HEK293 (cell line): ENCODE measurements around the gene GREB1L.

Experiments used
- CTCF ChIA-PET: fragments of 350-600 bp; formaldehyde crosslinking; extraction: SDS; loops from one replicate; lab custom pipeline; 2021; ENCODE audit warnings: antibody characterized with exemption; lab: Yijun Ruan, JAX
- POLR2A ChIA-PET: fragments of 300-600 bp; formaldehyde crosslinking; extraction: SDS; loops from one replicate; lab custom pipeline; 2020; ENCODE audit warnings: antibody characterized with exemption, inconsistent platforms; lab: Yijun Ruan, JAX
- H3K27ac ChIP-seq: fragments of 200-500 bp; sonication (Bioruptor generic); 2 replicates; pipeline ENCODE4 v1.5.1; 2014; ENCODE audit warnings: low read depth, low read length, control low read depth, inconsistent platforms; ENCODE audit errors: extremely low read depth
- H3K36me3 ChIP-seq, 2 experiments: fragments of 200-500 bp in 1 of 2; sonication (Bioruptor generic) in 1 of 2; 1 replicate in 1 of 2; 2 replicates in 1 of 2; pipeline ENCODE4 v1.5.1; 2014 to 2017; ENCODE audit warnings: inconsistent platforms in 2 of 2, low read length in 2 of 2; ENCODE audit not compliant: control insufficient read depth in 2 of 2, insufficient read depth in 1 of 2
- H3K4me1 ChIP-seq: fragments of 200-500 bp; sonication (Bioruptor generic); 2 replicates; pipeline ENCODE4 v1.5.1; 2014; ENCODE audit warnings: mild to moderate bottlenecking, low read length, inconsistent platforms; ENCODE audit not compliant: control insufficient read depth, insufficient read depth
- H3K4me3 ChIP-seq: 2 replicates; pipeline ENCODE4 v1.5.1; 2011; ENCODE audit warnings: low read depth, mild to moderate bottlenecking, control low read depth, low read length, moderate library complexity
- H3K9me3 ChIP-seq: fragments of 200-500 bp; sonication (Bioruptor generic); 2 replicates; pipeline ENCODE4 v1.5.1; 2014; ENCODE audit warnings: low read depth, low read length, inconsistent platforms; ENCODE audit not compliant: control insufficient read depth, insufficient read depth
- BCL11B ChIP-seq: fragments of 450-650 bp; formaldehyde crosslinking; IDR thresholded peaks from 2 replicates; pipeline ENCODE4 v1.5.1; 2016; ENCODE audit warnings: low read depth, missing biosample characterization, missing genetic modification characterization
- GLI2 ChIP-seq: fragments of 450-650 bp; formaldehyde crosslinking; IDR thresholded peaks from 2 replicates; pipeline ENCODE4; 2017; ENCODE audit warnings: missing biosample characterization, missing genetic modification characterization, low read depth, borderline replicate concordance
- GLI4 ChIP-seq: fragments of 450-650 bp; formaldehyde crosslinking; IDR thresholded peaks from 2 replicates; pipeline ENCODE4 v1.5.1; 2016; ENCODE audit warnings: missing biosample characterization, missing genetic modification characterization
- HOXA7 ChIP-seq: sonication (generic); formaldehyde crosslinking; IDR thresholded peaks from 2 replicates; pipeline ENCODE4 v1.8.1; 2022; ENCODE audit warnings: missing genetic modification reagents, borderline replicate concordance
- KLF10 ChIP-seq: fragments of 450-650 bp; IDR thresholded peaks from 2 replicates; pipeline ENCODE4 v1.5.1; 2018; ENCODE audit warnings: missing biosample characterization, mild to moderate bottlenecking, missing genetic modification characterization
- KLF17 ChIP-seq: fragments of 450-650 bp; formaldehyde crosslinking; IDR thresholded peaks from 2 replicates; pipeline ENCODE4 v1.5.1; 2016; ENCODE audit warnings: missing biosample characterization, missing genetic modification characterization
- OSR2 ChIP-seq: fragments of 450-650 bp; formaldehyde crosslinking; IDR thresholded peaks from 2 replicates; pipeline ENCODE4 v1.5.1; 2016; ENCODE audit warnings: missing biosample characterization, missing genetic modification characterization
- RBAK ChIP-seq: fragments of 450-650 bp; formaldehyde crosslinking; IDR thresholded peaks from 2 replicates; pipeline ENCODE4 v1.5.1; 2016; ENCODE audit warnings: missing biosample characterization, missing genetic modification characterization
- SP3 ChIP-seq: fragments of 450-650 bp; formaldehyde crosslinking; IDR thresholded peaks from 2 replicates; pipeline ENCODE4 v1.5.1; 2016; ENCODE audit warnings: missing biosample characterization, missing genetic modification characterization
- TCF7L2 ChIP-seq: IDR thresholded peaks from 2 replicates; pipeline ENCODE4 v1.6.1; 2011; ENCODE audit warnings: low read depth, mild to moderate bottlenecking, inconsistent platforms, low read length, moderate library complexity, borderline replicate concordance
- ZBTB21 ChIP-seq: fragments of 450-650 bp; formaldehyde crosslinking; IDR thresholded peaks from 2 replicates; pipeline ENCODE4 v1.5.1; 2017; ENCODE audit warnings: missing biosample characterization, missing genetic modification characterization
- ZFP3 ChIP-seq: fragments of 450-650 bp; formaldehyde crosslinking; IDR thresholded peaks from 2 replicates; pipeline ENCODE4 v1.5.1; 2016; ENCODE audit warnings: low read depth, missing biosample characterization, missing genetic modification characterization
- ZNF132 ChIP-seq: fragments of 450-650 bp; formaldehyde crosslinking; IDR thresholded peaks from 2 replicates; pipeline ENCODE4 v1.5.1; 2017; ENCODE audit warnings: missing biosample characterization, missing genetic modification characterization, borderline replicate concordance
- ZNF18 ChIP-seq: fragments of 450-650 bp; formaldehyde crosslinking; IDR thresholded peaks from 2 replicates; pipeline ENCODE4 v1.5.1; 2016; ENCODE audit warnings: missing biosample characterization, missing genetic modification characterization
- ZNF19 ChIP-seq: fragments of 450-650 bp; formaldehyde crosslinking; IDR thresholded peaks from 2 replicates; pipeline ENCODE4; 2016; ENCODE audit warnings: missing biosample characterization, missing genetic modification characterization, low read depth
- ZNF239 ChIP-seq: fragments of 450-650 bp; formaldehyde crosslinking; IDR thresholded peaks from 2 replicates; pipeline ENCODE4 v1.5.1; 2016; ENCODE audit warnings: missing biosample characterization, missing genetic modification characterization
- ZNF280D ChIP-seq: fragments of 450-650 bp; formaldehyde crosslinking; IDR thresholded peaks from 2 replicates; pipeline ENCODE4 v1.5.1; 2016; ENCODE audit warnings: missing biosample characterization, missing genetic modification characterization
- ZNF354C ChIP-seq: fragments of 450-650 bp; formaldehyde crosslinking; IDR thresholded peaks from 2 replicates; pipeline ENCODE4 v1.5.1; 2016; ENCODE audit warnings: missing biosample characterization, missing genetic modification characterization, low read depth, borderline replicate concordance
- ZNF529 ChIP-seq: fragments of 450-650 bp; formaldehyde crosslinking; IDR thresholded peaks from 2 replicates; pipeline ENCODE4 v1.5.1; 2017; ENCODE audit warnings: missing genetic modification characterization, missing biosample characterization; ENCODE audit not compliant: insufficient replicate concordance
- ZNF530 ChIP-seq: fragments of 450-650 bp; formaldehyde crosslinking; IDR thresholded peaks from 2 replicates; pipeline ENCODE4 v1.5.1; 2016; ENCODE audit warnings: low read depth, missing biosample characterization, missing genetic modification characterization
- ZNF558 ChIP-seq: fragments of 450-650 bp; formaldehyde crosslinking; IDR thresholded peaks from 2 replicates; pipeline ENCODE4 v1.5.1; 2016; ENCODE audit warnings: missing biosample characterization, missing genetic modification characterization
- ZNF621 ChIP-seq: fragments of 450-650 bp; formaldehyde crosslinking; IDR thresholded peaks from 2 replicates; pipeline ENCODE4 v1.5.1; 2017; ENCODE audit warnings: missing biosample characterization, missing genetic modification characterization
- ZNF629 ChIP-seq: fragments of 450-650 bp; formaldehyde crosslinking; IDR thresholded peaks from 2 replicates; pipeline ENCODE4 v1.5.1; 2017; ENCODE audit warnings: missing biosample characterization, missing genetic modification characterization
- ZNF639 ChIP-seq: fragments of 450-650 bp; formaldehyde crosslinking; IDR thresholded peaks from 2 replicates; pipeline ENCODE4 v1.5.1; 2016; ENCODE audit warnings: missing biosample characterization, missing genetic modification characterization
- ZNF677 ChIP-seq: fragments of 450-650 bp; IDR thresholded peaks from 2 replicates; pipeline ENCODE4 v1.5.0; 2018; ENCODE audit warnings: missing biosample characterization, mild to moderate bottlenecking, missing genetic modification characterization, moderate library complexity
- ZNF707 ChIP-seq: fragments of 450-650 bp; formaldehyde crosslinking; IDR thresholded peaks from 2 replicates; pipeline ENCODE4 v1.5.1; 2016; ENCODE audit warnings: missing biosample characterization, missing genetic modification characterization
- ZNF776 ChIP-seq: fragments of 450-650 bp; formaldehyde crosslinking; IDR thresholded peaks from 2 replicates; pipeline ENCODE4 v1.5.0; 2017; ENCODE audit warnings: missing biosample characterization, missing genetic modification characterization, borderline replicate concordance

The GREB1L gene

GRCh38 chr18:21474621-21475020 lies 232.6 kb downstream of the GREB1L start:
- CTCF ChIA-PET, result interaction anchor here (0.6 to 2.4 kb wide), 2 partner anchors 14 to 28 kb away, joined by 3 to 6 read pairs; no protein-coding TSS in a partner anchor
- H3K4me1 ChIP-seq, result no peaks in the 10 kb centered on the region
- H3K27ac ChIP-seq, result no peak overlapping the region
- POLR2A ChIA-PET, result no interaction called here
- no peak overlapping the region for H3K4me3 ChIP-seq
- no peak for TF ChIP-seq ZNF529 (tag by site-specific recombination)
- TF ChIP-seq ZNF239 (tag by site-specific recombination), result no peak
- no peak for TF ChIP-seq ZNF629 (tag by site-specific recombination)
- TF ChIP-seq ZNF280D (tag by site-specific recombination), result no peak
- no peak for TF ChIP-seq SP3
- no peak for TF ChIP-seq TCF7L2
- TF ChIP-seq ZNF639 (tag by site-specific recombination), result no peak
- TF ChIP-seq ZNF18 (tag by site-specific recombination), result no peak
- TF ChIP-seq ZBTB21, result no peak
- TF ChIP-seq ZNF621 (tag by site-specific recombination), result no peak
- no peak for TF ChIP-seq RBAK
- no peak for TF ChIP-seq KLF10 (tag by site-specific recombination)
- TF ChIP-seq GLI2 (tag by site-specific recombination), result no peak
- peaks cover 0 to 9% of the 10 kb centered on the region in 2 experiments; a peak in 2 of 3 replicates for H3K36me3 ChIP-seq
- H3K9me3 ChIP-seq, result no peaks in the 10 kb centered on the region

GRCh38 chr18:21479721-21480120 lies 237.7 kb downstream of the GREB1L start:
- no peak overlapping the region for H3K4me3 ChIP-seq
- TF ChIP-seq GLI4 (tag by site-specific recombination) (no peak), ZNF19 (tag by site-specific recombination) (no peak)
- H3K27ac ChIP-seq, result no peak overlapping the region
- peaks cover under 1% of the 10 kb centered on the region; the same call in 1 of the 2 replicates for H3K4me1 ChIP-seq
- CTCF ChIA-PET, result interaction anchor here (2.3 kb wide), 1 partner anchor 10 kb away, joined by 10 read pairs; no protein-coding TSS in a partner anchor
- H3K9me3 ChIP-seq, result no peaks in the 10 kb centered on the region
- H3K36me3 ChIP-seq, result peaks cover 0 to 3% of the 10 kb centered on the region in 2 experiments; a peak in 2 of 3 replicates
- POLR2A ChIA-PET, result no interaction called here

- Histone ChIP-seq H3K4me3 (no peak overlapping the region), H3K27ac (no peak overlapping the region), H3K36me3 (peaks cover 0 to 3% of the 10 kb centered on the region in 2 experiments; a peak in 2 of 3 replicates), H3K4me1 (peaks cover 5% of the 10 kb centered on the region; the same call in 1 of the 2 replicates), H3K9me3 (no peaks in the 10 kb centered on the region)
- POLR2A ChIA-PET, result no interaction called here
- CTCF ChIA-PET, result interaction anchor here (0.6 to 2.3 kb wide), 3 partner anchors 8 to 118 kb away, joined by 3 to 10 read pairs (median 4); no protein-coding TSS in a partner anchor
- no peak for TF ChIP-seq KLF17 (tag by site-specific recombination)
- TF ChIP-seq ZNF558, result no peak
- TF ChIP-seq BCL11B (tag by site-specific recombination), result no peak
- no peak for TF ChIP-seq ZFP3 (tag by site-specific recombination)
- TF ChIP-seq OSR2, result no peak
- no peak for TF ChIP-seq ZNF776
- no peak for TF ChIP-seq ZNF707 (tag by site-specific recombination)
- no peak for TF ChIP-seq ZNF132 (tag by site-specific recombination)
- TF ChIP-seq ZNF677, result no peak
- TF ChIP-seq HOXA7, result no peak
- TF ChIP-seq ZNF354C (tag by site-specific recombination), result no peak
- TF ChIP-seq ZNF530 (tag by site-specific recombination), result no peak
Measured at GRCh38 chr18:21481739-21482138, 239.7 kb downstream of the GREB1L start.
